K562 (cell line): Measurements from ENCODE around the gene COX7B. TPM values are rescaled to one million over a fixed set of nuclear protein-coding genes. Genes with fewer than 3 reads are reported as not detected.

Source experiments
- ARNT ChIP-seq, 2 experiments: fragments of 450-650 bp; IDR thresholded peaks; 2 replicates each; pipeline ENCODE4 v1.6.1; 2016; ENCODE audit warnings: mild to moderate bottlenecking in 1 of 2
- BCLAF1 ChIP-seq, 2 experiments: fragments of 450-650 bp in 1 of 2; IDR thresholded peaks; 2 replicates each; pipeline ENCODE4 v1.6.1; 2011 to 2017; ENCODE audit warnings: low read depth in 2 of 2, antibody characterized with exemption in 1 of 2, borderline replicate concordance in 1 of 2, low read length in 1 of 2, mild to moderate bottlenecking in 1 of 2, mixed read lengths in 1 of 2; ENCODE audit not compliant: control insufficient read depth in 1 of 2
- BHLHE40 ChIP-seq: IDR thresholded peaks from 2 replicates; pipeline ENCODE4 v1.6.1; 2011; ENCODE audit warnings: low read length, improper control_type of control experiment
- C11orf30 ChIP-seq: fragments of 450-650 bp; IDR thresholded peaks from 2 replicates; pipeline ENCODE4 v1.6.1; 2016; ENCODE audit warnings: low read depth, mild to moderate bottlenecking
- CTCF ChIP-seq, 3 experiments: IDR thresholded peaks in 2 of 3; conservative IDR thresholded peaks in 1 of 3; 2 replicates each; pipeline ENCODE4 v1.5.1; 2011 to 2012; ENCODE audit warnings: low read length in 3 of 3, mild to moderate bottlenecking in 3 of 3, control low read depth in 2 of 3, improper control_type of control experiment in 1 of 3, inconsistent platforms in 1 of 3, low read depth in 1 of 3, mixed read lengths in 1 of 3, moderate library complexity in 1 of 3; ENCODE audit not compliant: insufficient read depth in 2 of 3
- HINFP ChIP-seq: fragments of 450-650 bp; conservative IDR thresholded peaks from 2 replicates; pipeline ENCODE4 v1.6.1; 2016; ENCODE audit warnings: missing genetic modification characterization, low read depth, mild to moderate bottlenecking, control low read depth, missing compliant biosample characterization
- JUNB ChIP-seq: fragments of 450-650 bp; formaldehyde crosslinking; conservative IDR thresholded peaks from 2 replicates; pipeline ENCODE4 v1.4.0; 2020; ENCODE audit warnings: mild to moderate bottlenecking
- PKNOX1 ChIP-seq: fragments of 450-650 bp; IDR thresholded peaks from 2 replicates; pipeline ENCODE4 v1.6.1; 2016
- RFX7 ChIP-seq: fragments of 250-450 bp; sonication (Bioruptor Pico); IDR thresholded peaks from 2 replicates; pipeline ENCODE4 v1.5.1; 2021; ENCODE audit warnings: mild to moderate bottlenecking
- TOE1 ChIP-seq, 2 experiments: fragments of 450-650 bp in 1 of 2; sonication (generic) in 1 of 2; formaldehyde crosslinking in 1 of 2; IDR thresholded peaks; 2 replicates each; pipeline versions ENCODE4 v1.7.1 to v1.8.0; 2016 to 2022; ENCODE audit warnings: borderline replicate concordance in 2 of 2, mild to moderate bottlenecking in 2 of 2, antibody characterized with exemption in 1 of 2, inconsistent platforms in 1 of 2, low read depth in 1 of 2, missing genetic modification reagents in 1 of 2, moderate library complexity in 1 of 2
- TSC22D4 ChIP-seq: fragments of 450-650 bp; IDR thresholded peaks from 2 replicates; pipeline ENCODE4 v1.6.1; 2016; ENCODE audit warnings: missing genetic modification characterization, missing biosample characterization, control low read depth
- ZBTB9 ChIP-seq: fragments of 450-650 bp; formaldehyde crosslinking; IDR thresholded peaks from 2 replicates; pipeline ENCODE4 v1.4.0; 2020; ENCODE audit warnings: mild to moderate bottlenecking, moderate library complexity
- ZNF274 ChIP-seq: IDR thresholded peaks from 2 replicates; pipeline ENCODE4 v1.6.1; 2011; ENCODE audit warnings: low read depth, mild to moderate bottlenecking, low read length, moderate library complexity, borderline replicate concordance
- ZNF324 ChIP-seq: fragments of 250-450 bp; sonication (Bioruptor Pico); IDR thresholded peaks from 2 replicates; pipeline ENCODE4 v1.4.0; 2020; ENCODE audit warnings: mild to moderate bottlenecking
- polyA plus RNA-seq, 8 experiments: library from polyadenylated mRNA; depleted of rRNA in 4 of 8; stranded (reverse) in 5 of 8; unstranded in 3 of 8; fragments of >200 nt; fragmentation: Nextera tagmentation in 2 of 8; fragmentation: Illumina TruSeq in 1 of 8; extraction: Ambion mirVana in 2 of 8; extraction: Trizol in 1 of 8; gene quantifications; 2 replicates each; pipeline versions ENCODE4 v1.2.1 to v1.2.3, GENCODE V29; 2011 to 2014; ENCODE audit warnings: inconsistent platforms in 1 of 8, missing spikeins in 1 of 8
- total RNA-seq, 7 experiments: library from RNA; depleted of rRNA in 6 of 7; stranded (reverse); fragments of >200 nt in 6 of 7; fragmentation: Illumina TruSeq in 2 of 7; extraction: Trizol in 2 of 7; gene quantifications; 2 replicates each; pipeline versions ENCODE4 v1.2.1 to v1.2.3, GENCODE V29; 2011 to 2021; ENCODE audit warnings: low replicate concordance in 1 of 7

The COX7B gene
- total and polyA plus RNA-seq, 9 of the 15 experiments (the other 6 are each of a cell fraction or from before 2014, with no cell fraction given) = 549 to 2,891 (median 1,307) TPM

- TF ChIP-seq PKNOX1 (0 out of 2 replicates have a peak, but pooled peaks have one; percentile 11), ARNT (IDR thresholded peaks at IDR 0.05) (no peak), TSC22D4 (no peak), ZBTB9 (CRISPR knock-in tag) (no peak), BHLHE40 (no peak; the same call in 1 of the 2 replicates), ZNF324 (CRISPR knock-in tag) (no peak), CTCF (IDR thresholded peaks at IDR 0.05 in 2 of 3, conservative IDR thresholded peaks at IDR 0.05 in 1 of 3; ENCODE audit: insufficient read depth in 2 of 3, low read depth in 1 of 3, low read length in 3 of 3) (no peak), ZNF274 (no peak), JUNB (CRISPR knock-in tag) (no peak), HINFP (no peak), BCLAF1 (IDR thresholded peaks at IDR 0.05; ENCODE audit: borderline replicate concordance in 1 of 2, control insufficient read depth in 1 of 2, low read depth in 2 of 2, low read length in 1 of 2) (no peak), C11orf30 (no peak), TOE1 (IDR thresholded peaks at IDR 0.05; ENCODE audit: borderline replicate concordance) (no peak), TOE1 (CRISPR knock-in tag; IDR thresholded peaks at IDR 0.05; ENCODE audit: borderline replicate concordance, low read depth) (no peak), RFX7 (CRISPR knock-in tag) (no peak)
Measured at GRCh38 chrX:77894921-77895886, 4.1 kb upstream of the COX7B start, which contains the start of gene MAGT1 (continued).
